Endodermal cell (in vitro differentiated cells): ENCODE measurements around the gene EPS8L2. TPM values are rescaled to one million over a fixed set of nuclear protein-coding genes. Genes with fewer than 3 reads are reported as not detected.

Experiments used
- DNase-seq: peaks from one replicate; pipeline ENCODE4 v3.0.0-alpha.2; 2017
- H3K27ac ChIP-seq: 2 replicates; pipeline ENCODE4 v1.5.1; 2013; ENCODE audit warnings: mild to moderate bottlenecking, low read depth, low read length, moderate library complexity
- H3K27me3 ChIP-seq: 2 replicates; pipeline ENCODE4 v1.6.1; 2013; ENCODE audit warnings: mild to moderate bottlenecking, low read length, moderate library complexity; ENCODE audit not compliant: insufficient read depth, control insufficient read depth, poor library complexity, severe bottlenecking
- H3K36me3 ChIP-seq: 2 replicates; pipeline ENCODE4 v1.7.0; 2013; ENCODE audit warnings: mild to moderate bottlenecking, low read length, moderate library complexity; ENCODE audit not compliant: control insufficient read depth, insufficient read depth
- H3K4me1 ChIP-seq: one replicate; pipeline ENCODE4 v1.7.0; 2013; ENCODE audit warnings: low read length; ENCODE audit not compliant: control insufficient read depth, insufficient read depth
- H3K4me3 ChIP-seq: 2 replicates; pipeline ENCODE4 v1.5.1; 2013; ENCODE audit warnings: mild to moderate bottlenecking, low read length, moderate library complexity
- H3K9ac ChIP-seq: 2 replicates; pipeline ENCODE4 v1.6.1; 2013; ENCODE audit warnings: mild to moderate bottlenecking, low read length, moderate library complexity; ENCODE audit not compliant: poor library complexity, severe bottlenecking; ENCODE audit errors: extremely low read depth
- H3K9me3 ChIP-seq: 2 replicates; pipeline ENCODE4 v1.6.1; 2013; ENCODE audit warnings: mild to moderate bottlenecking, low read length, moderate library complexity; ENCODE audit not compliant: control insufficient read depth
- H3K27ac Mint-ChIP-seq: 2 replicates; pipeline ENCODE4 v1.8.0; 2020; ENCODE audit warnings: mixed read lengths
- H3K27me3 Mint-ChIP-seq: 2 replicates; pipeline ENCODE4 v1.8.0; 2021; ENCODE audit warnings: mild to moderate bottlenecking, mixed read lengths; ENCODE audit not compliant: insufficient read depth
- H3K36me3 Mint-ChIP-seq: 2 replicates; pipeline ENCODE4 v1.8.0; 2020; ENCODE audit warnings: low read depth, mixed read lengths
- H3K4me1 Mint-ChIP-seq: 2 replicates; pipeline ENCODE4 v1.8.0; 2020; ENCODE audit warnings: mixed read lengths
- H3K4me3 Mint-ChIP-seq: 2 replicates; pipeline ENCODE4 v1.8.0; 2020; ENCODE audit warnings: mild to moderate bottlenecking, moderate library complexity, mixed read lengths
- H3K9me3 Mint-ChIP-seq: 2 replicates; pipeline ENCODE4 v1.8.0; 2020; ENCODE audit warnings: mild to moderate bottlenecking, mixed read lengths
- WGBS, 2 experiments: methylation state at CpG; one replicate each; pipeline versions ENCODE4 v1.1.5 to v1.1.7; 2013; ENCODE audit warnings: missing lambda C conversion rate in 2 of 2, mixed read lengths in 1 of 2; ENCODE audit not compliant: insufficient coverage in 1 of 2, insufficient read length in 1 of 2; 5-methylcytosine and 5-hydroxymethylcytosine counted together
- total RNA-seq, 2 donors: library from RNA; stranded (reverse); fragmentation: NEBNext Ultra II Directional in 1 of 2; extraction: Animal tissue kit (Norgen Biotek cat#: 25700) in 1 of 2; gene quantifications; 2 replicates in 1 of 2; 3 replicates in 1 of 2; pipeline ENCODE4 v1.2.1, GENCODE V29; 2021
- TF ChIP-seq, protein P1 (sequence below): fragments of 200-600 bp; sonication (generic); conservative IDR thresholded peaks from 2 replicates; pipeline ENCODE4 v1.5.0; 2021; ENCODE audit warnings: antibody characterized with exemption, mild to moderate bottlenecking

The EPS8L2 gene
- total RNA-seq, 2 donors from 2014 or later, result 26.2 to 28.0 TPM

GRCh38 chr11:678297-678696 is 27.7 kb upstream of the EPS8L2 start:
- H3K36me3 ChIP-seq, result peaks cover 49% of the 10 kb centered on the region
- H3K4me1 ChIP-seq, result no peaks in the 10 kb centered on the region
- H3K4me1 Mint-ChIP-seq, result no peaks in the 10 kb centered on the region
- WGBS, 2 experiments, result 97% methylated on average over 3 of the region's 3 CpGs; no CpG with 5 or more reads in 1 of the 2 experiments
- H3K36me3 Mint-ChIP-seq, result peaks cover 80% of the 10 kb centered on the region
- H3K27me3 ChIP-seq, result no peaks in the 10 kb centered on the region
- H3K27ac Mint-ChIP-seq, result no peak overlapping the region
- H3K9me3 ChIP-seq, result no peaks in the 10 kb centered on the region
- no peaks in the 10 kb centered on the region for H3K9me3 Mint-ChIP-seq
- H3K4me3 Mint-ChIP-seq, result no peak overlapping the region
- no peak overlapping the region for H3K9ac ChIP-seq
- H3K4me3 ChIP-seq, result no peak overlapping the region
- TF ChIP-seq, protein P1, sequence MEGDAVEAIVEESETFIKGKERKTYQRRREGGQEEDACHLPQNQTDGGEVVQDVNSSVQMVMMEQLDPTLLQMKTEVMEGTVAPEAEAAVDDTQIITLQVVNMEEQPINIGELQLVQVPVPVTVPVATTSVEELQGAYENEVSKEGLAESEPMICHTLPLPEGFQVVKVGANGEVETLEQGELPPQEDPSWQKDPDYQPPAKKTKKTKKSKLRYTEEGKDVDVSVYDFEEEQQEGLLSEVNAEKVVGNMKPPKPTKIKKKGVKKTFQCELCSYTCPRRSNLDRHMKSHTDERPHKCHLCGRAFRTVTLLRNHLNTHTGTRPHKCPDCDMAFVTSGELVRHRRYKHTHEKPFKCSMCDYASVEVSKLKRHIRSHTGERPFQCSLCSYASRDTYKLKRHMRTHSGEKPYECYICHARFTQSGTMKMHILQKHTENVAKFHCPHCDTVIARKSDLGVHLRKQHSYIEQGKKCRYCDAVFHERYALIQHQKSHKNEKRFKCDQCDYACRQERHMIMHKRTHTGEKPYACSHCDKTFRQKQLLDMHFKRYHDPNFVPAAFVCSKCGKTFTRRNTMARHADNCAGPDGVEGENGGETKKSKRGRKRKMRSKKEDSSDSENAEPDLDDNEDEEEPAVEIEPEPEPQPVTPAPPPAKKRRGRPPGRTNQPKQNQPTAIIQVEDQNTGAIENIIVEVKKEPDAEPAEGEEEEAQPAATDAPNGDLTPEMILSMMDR, result no peak
- no peak for DNase-seq
- no peak overlapping the region for H3K27ac ChIP-seq
- H3K27me3 Mint-ChIP-seq, result no peaks in the 10 kb centered on the region

- peaks cover 79% of the 10 kb centered on the region for H3K36me3 Mint-ChIP-seq
- no peaks in the 10 kb centered on the region for H3K27me3 Mint-ChIP-seq
- no peak overlapping the region for H3K9ac ChIP-seq
- H3K9me3 ChIP-seq, result no peaks in the 10 kb centered on the region
- WGBS, 2 experiments, result 96 to 98% methylated on average over 25 to 36 of the region's 36 CpGs
- no peaks in the 10 kb centered on the region for H3K4me1 Mint-ChIP-seq
- no peaks in the 10 kb centered on the region for H3K4me1 ChIP-seq
- H3K27ac Mint-ChIP-seq, result no peak overlapping the region
- H3K9me3 Mint-ChIP-seq, result no peaks in the 10 kb centered on the region
- TF ChIP-seq, protein P1, result no peak
- no peak overlapping the region for H3K27ac ChIP-seq
- no peak overlapping the region for H3K4me3 Mint-ChIP-seq
- no peak overlapping the region for H3K4me3 ChIP-seq
- H3K27me3 ChIP-seq, result no peaks in the 10 kb centered on the region
- DNase-seq, result no peak
- H3K36me3 ChIP-seq, result peaks cover 49% of the 10 kb centered on the region
These were observed 26.5 kb upstream of the EPS8L2 start for GRCh38 chr11:679271-680207.

- WGBS, 2 experiments, result 89 to 93% methylated on average over 14 to 19 of the region's 19 CpGs
- Histone ChIP-seq H3K27ac (no peak overlapping the region), H3K9ac (no peak overlapping the region), H3K9me3 (no peaks in the 10 kb centered on the region), H3K27me3 (no peaks in the 10 kb centered on the region), H3K4me3 (no peak overlapping the region), H3K36me3 (peaks cover 52% of the 10 kb centered on the region), H3K4me1 (no peaks in the 10 kb centered on the region)
- Mint-ChIP-seq H3K4me1 (no peaks in the 10 kb centered on the region), H3K36me3 (peaks cover 77% of the 10 kb centered on the region), H3K27ac (no peak overlapping the region), H3K9me3 (no peaks in the 10 kb centered on the region), H3K27me3 (no peaks in the 10 kb centered on the region), H3K4me3 (no peak overlapping the region)
- DNase-seq, result no peak
- TF ChIP-seq, protein P1, result no peak
These were observed 25.6 kb upstream of the EPS8L2 start for GRCh38 chr11:680476-680875.
